Chondrocyte (in vitro differentiated cells): ENCODE results near the gene MMP24. TPM values are rescaled to one million over a fixed set of nuclear protein-coding genes. Genes with fewer than 3 reads are reported as not detected.

Experiments used
- DNase-seq: peaks from one replicate; pipeline ENCODE4 v3.0.0; 2021; ENCODE audit warnings: mixed read lengths, low spot score
- H3K27ac Mint-ChIP-seq: one replicate; pipeline ENCODE4 v1.8.0; 2021; ENCODE audit warnings: mild to moderate bottlenecking, moderate library complexity, mixed read lengths; ENCODE audit not compliant: unreplicated experiment
- H3K27me3 Mint-ChIP-seq: 2 replicates; pipeline ENCODE4 v1.8.0; 2021; ENCODE audit warnings: low read depth, mixed read lengths
- H3K36me3 Mint-ChIP-seq: 2 replicates; pipeline ENCODE4 v1.8.0; 2021; ENCODE audit warnings: low read depth, mixed read lengths
- H3K4me1 Mint-ChIP-seq: 2 replicates; pipeline ENCODE4 v1.8.0; 2021; ENCODE audit warnings: low read depth, mild to moderate bottlenecking, mixed read lengths
- H3K4me3 Mint-ChIP-seq: one replicate; pipeline ENCODE4 v1.8.0; 2021; ENCODE audit warnings: mild to moderate bottlenecking, moderate library complexity, mixed read lengths; ENCODE audit not compliant: unreplicated experiment
- H3K9me3 Mint-ChIP-seq: 2 replicates; pipeline ENCODE4 v1.8.0; 2021; ENCODE audit warnings: low read depth, mixed read lengths
- total RNA-seq: library from RNA; stranded (reverse); gene quantifications from 3 replicates; pipeline ENCODE4 v1.2.1, GENCODE V29; 2021
- TF ChIP-seq, protein P1 (sequence below): fragments of 200-600 bp; sonication (generic); IDR thresholded peaks from 2 replicates; pipeline ENCODE4 v1.5.0; 2021; ENCODE audit warnings: antibody characterized with exemption, mild to moderate bottlenecking, moderate library complexity

MMP24 gene
- total RNA-seq, 1 donor from 2014 or later, result 2.4 TPM

DNA sequence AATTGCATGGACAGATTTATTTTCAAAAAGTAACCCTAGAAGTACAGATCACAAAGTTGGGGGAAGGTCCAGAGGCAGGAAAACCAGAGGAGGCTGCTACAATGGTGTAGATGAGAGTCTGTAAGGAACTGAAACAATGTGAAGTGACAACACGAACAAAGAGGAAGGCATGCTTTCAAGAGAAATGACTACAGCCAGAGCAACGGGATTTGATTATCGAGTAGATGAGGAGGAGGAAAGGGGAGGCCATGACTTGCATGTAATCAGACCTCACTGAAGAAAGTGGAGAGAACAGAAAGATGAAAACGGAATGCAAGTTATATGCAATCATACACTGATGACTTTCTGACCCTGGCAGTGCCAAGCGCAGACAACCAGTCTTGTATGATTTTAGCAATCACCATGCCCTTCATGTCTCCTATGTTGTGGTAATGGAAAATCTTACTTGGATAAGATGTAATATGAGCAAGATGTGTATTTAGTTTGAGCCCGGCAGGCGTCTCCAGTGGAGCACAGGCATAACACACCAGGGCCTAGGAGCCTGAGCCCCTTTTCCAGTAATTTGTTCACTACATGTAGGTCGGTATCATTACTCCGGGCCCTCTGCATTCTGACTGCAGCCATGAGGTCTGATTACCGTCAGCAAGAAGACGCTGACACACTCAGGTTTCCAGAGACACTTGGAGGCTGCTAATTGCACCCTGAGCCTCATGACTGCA lies 99.7 kb downstream of the MMP24 start:
- Mint-ChIP-seq H3K4me3 (no peak overlapping the region), H3K27me3 (no peaks in the 10 kb centered on the region)

More for the DNA sequence above, 99.7 kb downstream of the MMP24 start:
- Mint-ChIP-seq H3K9me3 (no peaks in the 10 kb centered on the region), H3K4me1 (peaks cover 47% of the 10 kb centered on the region), H3K36me3 (no peaks in the 10 kb centered on the region), H3K27ac (peak overlapping the region; percentile 60)
- TF ChIP-seq, protein P1, sequence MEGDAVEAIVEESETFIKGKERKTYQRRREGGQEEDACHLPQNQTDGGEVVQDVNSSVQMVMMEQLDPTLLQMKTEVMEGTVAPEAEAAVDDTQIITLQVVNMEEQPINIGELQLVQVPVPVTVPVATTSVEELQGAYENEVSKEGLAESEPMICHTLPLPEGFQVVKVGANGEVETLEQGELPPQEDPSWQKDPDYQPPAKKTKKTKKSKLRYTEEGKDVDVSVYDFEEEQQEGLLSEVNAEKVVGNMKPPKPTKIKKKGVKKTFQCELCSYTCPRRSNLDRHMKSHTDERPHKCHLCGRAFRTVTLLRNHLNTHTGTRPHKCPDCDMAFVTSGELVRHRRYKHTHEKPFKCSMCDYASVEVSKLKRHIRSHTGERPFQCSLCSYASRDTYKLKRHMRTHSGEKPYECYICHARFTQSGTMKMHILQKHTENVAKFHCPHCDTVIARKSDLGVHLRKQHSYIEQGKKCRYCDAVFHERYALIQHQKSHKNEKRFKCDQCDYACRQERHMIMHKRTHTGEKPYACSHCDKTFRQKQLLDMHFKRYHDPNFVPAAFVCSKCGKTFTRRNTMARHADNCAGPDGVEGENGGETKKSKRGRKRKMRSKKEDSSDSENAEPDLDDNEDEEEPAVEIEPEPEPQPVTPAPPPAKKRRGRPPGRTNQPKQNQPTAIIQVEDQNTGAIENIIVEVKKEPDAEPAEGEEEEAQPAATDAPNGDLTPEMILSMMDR, result peak; percentile 31
- no peak for DNase-seq

Other genes with a start within 250 kb of the MMP24 start
- gene TRPC4AP, start 133.9 kb upstream of the MMP24 start, total RNA-seq, result 83.4 to 118 TPM (median 112 TPM) in 3 replicates
- 21.0 to 25.5 TPM (median 22.4 TPM) in 3 replicates for gene EDEM2, start 79.4 kb upstream of the MMP24 start, total RNA-seq
- gene PROCR, start 54.6 kb upstream of the MMP24 start, total RNA-seq, result 2.8 to 5.2 TPM (median 3.5 TPM) in 3 replicates
- 89.8 to 94.6 TPM (median 91.5 TPM) in 3 replicates for gene MMP24OS, start 51.4 kb downstream of the MMP24 start, total RNA-seq
- gene EIF6, start 58.1 kb downstream of the MMP24 start, total RNA-seq, result 117 to 125 TPM (median 123 TPM) in 3 replicates
- gene FAM83C, start 65.7 kb downstream of the MMP24 start, total RNA-seq, result not detected in 3 replicates
- gene UQCC1, start 185.3 kb downstream of the MMP24 start, total RNA-seq, result 30.4 to 42.5 TPM (median 31.7 TPM) in 3 replicates
- gene GDF5, start 211.5 kb downstream of the MMP24 start, total RNA-seq, result 1.7 to 3.5 TPM (median 3.4 TPM) in 3 replicates
- gene CEP250, start 228.9 kb downstream of the MMP24 start, total RNA-seq, result 33.1 to 43.6 TPM (median 38.4 TPM) in 3 replicates